ENCODE measurements around the gene HOXC12. TPM values are rescaled to one million over a fixed set of nuclear protein-coding genes. Genes with fewer than 3 reads are reported as not detected.

The HOXC12 gene
- total and polyA plus RNA-seq, 2 donors (not counting 1 experiment from before 2014, with no cell fraction given) = not detected

DNA sequence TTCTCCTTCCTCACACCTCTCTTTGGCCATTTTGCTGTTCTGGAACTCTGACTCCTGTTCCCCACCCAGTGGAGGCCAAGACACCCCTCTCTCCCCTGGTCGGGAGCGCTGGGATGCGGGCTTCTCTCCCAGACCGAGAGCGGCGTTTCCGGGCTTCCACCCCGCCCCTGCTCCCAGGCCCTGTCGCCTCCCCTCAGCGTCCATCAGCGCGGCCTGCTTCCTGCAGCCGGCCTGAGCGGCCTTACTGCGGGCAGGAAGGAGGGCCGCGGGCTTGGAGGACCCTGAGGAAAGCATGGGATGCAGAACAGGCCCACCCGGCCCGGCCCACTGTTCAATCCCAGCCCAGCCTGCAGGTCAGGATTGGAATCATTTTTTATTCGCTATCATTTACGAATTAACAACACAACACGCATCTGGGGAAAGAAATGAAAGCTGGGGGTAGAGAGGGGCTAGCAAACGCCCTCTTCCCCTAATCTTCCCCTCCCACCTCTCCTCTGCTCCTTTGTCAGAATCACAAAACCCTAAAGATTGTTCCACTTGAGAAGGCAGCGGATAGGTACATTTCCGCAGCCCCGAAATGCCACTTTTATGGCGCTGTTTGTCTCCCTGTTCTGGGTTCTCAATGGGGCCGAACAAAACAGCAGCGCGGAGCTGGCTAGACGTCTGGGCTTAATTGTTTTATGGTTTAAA lies 50.3 kb downstream of the HOXC12 start:
- H3K4me1 Mint-ChIP-seq = peaks cover 25% of the 10 kb centered on the region
- Histone ChIP-seq H3K36me3 (replicated peaks in 1 of 2; ENCODE audit: control extremely low read depth in 1 of 2, control insufficient read depth in 1 of 2, extremely low read depth in 1 of 2, insufficient read depth in 2 of 2, low read length in 1 of 2) (no peaks in the 10 kb centered on the region), H3K9me3 (ENCODE audit: control extremely low read depth in 1 of 3, control insufficient read depth in 2 of 3, insufficient read depth in 1 of 3, low read length in 2 of 3) (peaks cover 0 to 53% (median 0%) of the 10 kb centered on the region in 3 donors), H3K4me2 (replicated peaks; ENCODE audit: low read depth, low read length, poor library complexity, severe bottlenecking) (no peak overlapping the region), H3K27me3 (replicated peaks in 1 of 4; ENCODE audit: control extremely low read depth in 1 of 4, control insufficient read depth in 3 of 4, insufficient read depth in 4 of 4, low read length in 3 of 4) (peaks cover 0 to 96% (median 81%) of the 10 kb centered on the region in 4 experiments), H2AFZ (ENCODE audit: insufficient read depth, low read depth, low read length, poor library complexity, severe bottlenecking) (no peak overlapping the region), H3K9ac (ENCODE audit: low read length) (no peak overlapping the region), H4K20me1 (ENCODE audit: control insufficient read depth, insufficient read depth, low read length, poor library complexity, severe bottlenecking) (no peaks in the 10 kb centered on the region), H3K4me3 (ENCODE audit: control extremely low read depth in 1 of 5, extremely low read depth in 1 of 5, insufficient read depth in 1 of 5, low read depth in 2 of 5, low read length in 4 of 5) (no peak overlapping the region), H3K27ac (ENCODE audit: low read length in 2 of 2) (no peak overlapping the region), H3K79me2 (ENCODE audit: control insufficient read depth, insufficient read depth, low read length) (no peaks in the 10 kb centered on the region), H3K4me1 (ENCODE audit: control insufficient read depth in 2 of 2, insufficient read depth in 2 of 2, low read length in 2 of 2) (peaks cover 28 to 59% of the 10 kb centered on the region in 2 donors)
- ATAC-seq (ENCODE audit: low read depth) (no peak), DNase-seq (peak; percentile 36)
- ChIA-PET CTCF (interaction anchor here (0.6 to 6.7 kb wide), 16 partner anchors 9 to 210 kb away, joined by 3 to 159 read pairs (median 8); partner anchors contain the start of genes HOXC5 and SMUG1), POLR2A (interaction anchor here (0.6 kb wide), 1 partner anchor 49 kb away, joined by 6 read pairs; no protein-coding TSS in a partner anchor)
- H3K4me3 Mint-ChIP-seq = no peak overlapping the region
- peaks cover 72% of the 10 kb centered on the region for H3K27me3 Mint-ChIP-seq
- intact Hi-C loops (cut with micrococcal nuclease) = loop anchor here (5.0 to 10.0 kb wide), 3 partner anchors 47 to 360 kb away; partner anchors contain the start of genes CBX5, GPR84, HNRNPA1 and HOXC4
- 8% methylated on average over 27 of the region's 31 CpGs for WGBS (ENCODE audit: insufficient coverage)
- H3K9me3 Mint-ChIP-seq (ENCODE audit: insufficient read depth) = no peaks in the 10 kb centered on the region
- TF ChIP-seq EZH2 (IDR thresholded peaks at IDR 0.05; ENCODE audit: borderline replicate concordance, insufficient read depth, low read depth, low read length, poor library complexity, severe bottlenecking) = no peak
- TF ChIP-seq, protein P1, sequence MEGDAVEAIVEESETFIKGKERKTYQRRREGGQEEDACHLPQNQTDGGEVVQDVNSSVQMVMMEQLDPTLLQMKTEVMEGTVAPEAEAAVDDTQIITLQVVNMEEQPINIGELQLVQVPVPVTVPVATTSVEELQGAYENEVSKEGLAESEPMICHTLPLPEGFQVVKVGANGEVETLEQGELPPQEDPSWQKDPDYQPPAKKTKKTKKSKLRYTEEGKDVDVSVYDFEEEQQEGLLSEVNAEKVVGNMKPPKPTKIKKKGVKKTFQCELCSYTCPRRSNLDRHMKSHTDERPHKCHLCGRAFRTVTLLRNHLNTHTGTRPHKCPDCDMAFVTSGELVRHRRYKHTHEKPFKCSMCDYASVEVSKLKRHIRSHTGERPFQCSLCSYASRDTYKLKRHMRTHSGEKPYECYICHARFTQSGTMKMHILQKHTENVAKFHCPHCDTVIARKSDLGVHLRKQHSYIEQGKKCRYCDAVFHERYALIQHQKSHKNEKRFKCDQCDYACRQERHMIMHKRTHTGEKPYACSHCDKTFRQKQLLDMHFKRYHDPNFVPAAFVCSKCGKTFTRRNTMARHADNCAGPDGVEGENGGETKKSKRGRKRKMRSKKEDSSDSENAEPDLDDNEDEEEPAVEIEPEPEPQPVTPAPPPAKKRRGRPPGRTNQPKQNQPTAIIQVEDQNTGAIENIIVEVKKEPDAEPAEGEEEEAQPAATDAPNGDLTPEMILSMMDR (IDR thresholded peaks at IDR 0.05) = no peak
- no peak overlapping the region for H3K27ac Mint-ChIP-seq

DNA sequence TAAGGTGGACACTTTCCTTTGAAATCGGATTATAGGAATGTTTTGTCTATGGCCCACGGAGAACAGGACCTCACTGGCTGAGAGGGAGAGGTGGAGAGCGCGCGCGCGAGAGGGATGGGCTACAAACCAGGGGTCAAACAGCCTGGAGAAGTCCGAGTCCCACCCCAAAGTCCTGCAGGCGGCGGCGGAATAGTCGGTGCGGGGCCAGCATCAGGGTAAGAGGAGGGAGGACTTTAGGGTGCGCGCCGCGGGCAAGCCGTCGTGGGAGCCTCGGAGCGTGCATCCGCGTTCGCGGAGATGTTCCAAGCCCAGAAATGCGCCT lies 50.8 kb downstream of the HOXC12 start:
- CTCF ChIA-PET = interaction anchor here (0.6 to 6.7 kb wide), 26 partner anchors 8 to 395 kb away, joined by 3 to 159 read pairs (median 4); partner anchors contain the start of genes HOXC10, HOXC4, HOXC5 and SMUG1
- ATAC-seq (ENCODE audit: low read depth) = no peak

More for the DNA sequence above, 50.8 kb downstream of the HOXC12 start:
- Mint-ChIP-seq H3K27me3 (peaks cover 74% of the 10 kb centered on the region), H3K4me3 (no peak overlapping the region), H3K27ac (no peak overlapping the region), H3K4me1 (peaks cover 26% of the 10 kb centered on the region), H3K9me3 (ENCODE audit: insufficient read depth) (no peaks in the 10 kb centered on the region)
- no peak overlapping the region for H2AFZ ChIP-seq (ENCODE audit: insufficient read depth, low read depth, low read length, poor library complexity, severe bottlenecking)
- H3K27ac ChIP-seq (ENCODE audit: low read length in 2 of 2) = no peak overlapping the region
- no peak overlapping the region for H3K9ac ChIP-seq (ENCODE audit: low read length)
- intact Hi-C loops (cut with micrococcal nuclease) = loop anchor here (5.0 to 10.0 kb wide), 3 partner anchors 47 to 359 kb away; partner anchors contain the start of genes CBX5, GPR84, HNRNPA1 and HOXC4
- TF ChIP-seq, protein P1 (IDR thresholded peaks at IDR 0.05) = no peak
- TF ChIP-seq EZH2 (IDR thresholded peaks at IDR 0.05; ENCODE audit: borderline replicate concordance, insufficient read depth, low read depth, low read length, poor library complexity, severe bottlenecking) = no peak
- H3K36me3 ChIP-seq (replicated peaks in 1 of 2; ENCODE audit: control extremely low read depth in 1 of 2, control insufficient read depth in 1 of 2, extremely low read depth in 1 of 2, insufficient read depth in 2 of 2, low read length in 1 of 2) = no peaks in the 10 kb centered on the region
- H3K4me1 ChIP-seq (ENCODE audit: control insufficient read depth in 2 of 2, insufficient read depth in 2 of 2, low read length in 2 of 2) = peaks cover 25 to 54% of the 10 kb centered on the region in 2 donors
- peak overlapping the region; percentile 92 for H3K4me2 ChIP-seq (replicated peaks; ENCODE audit: low read depth, low read length, poor library complexity, severe bottlenecking)
- DNase-seq = no peak
- H3K4me3 ChIP-seq (ENCODE audit: control extremely low read depth in 1 of 5, extremely low read depth in 1 of 5, insufficient read depth in 1 of 5, low read depth in 2 of 5, low read length in 4 of 5) = peak overlapping the region in 1 of 5 experiments; percentile 65
- H3K79me2 ChIP-seq (ENCODE audit: control insufficient read depth, insufficient read depth, low read length) = no peaks in the 10 kb centered on the region
- 8% methylated on average over 25 of the region's 26 CpGs for WGBS (ENCODE audit: insufficient coverage)
- no peaks in the 10 kb centered on the region for H4K20me1 ChIP-seq (ENCODE audit: control insufficient read depth, insufficient read depth, low read length, poor library complexity, severe bottlenecking)
- POLR2A ChIA-PET = no interaction called here
- peaks cover 0 to 53% (median 0%) of the 10 kb centered on the region in 3 donors for H3K9me3 ChIP-seq (ENCODE audit: control extremely low read depth in 1 of 3, control insufficient read depth in 2 of 3, insufficient read depth in 1 of 3, low read length in 2 of 3)
- peaks cover 0 to 96% (median 82%) of the 10 kb centered on the region in 4 experiments for H3K27me3 ChIP-seq (replicated peaks in 1 of 4; ENCODE audit: control extremely low read depth in 1 of 4, control insufficient read depth in 3 of 4, insufficient read depth in 4 of 4, low read length in 3 of 4)
